AG04449 (cell line): Measurements from ENCODE around the gene TMEM135.
"Not testable (repeated sequence)": the region's sequence is repeated elsewhere in the genome, so short reads cannot be mapped to it uniquely, and the experiment has no call there.

ENCODE experiments used
- CTCF ChIA-PET: fragments of 350-600 bp; formaldehyde crosslinking; extraction: SDS; loops from one replicate; lab custom pipeline; 2021; ENCODE audit warnings: antibody characterized with exemption; lab: Yijun Ruan, JAX
- POLR2A ChIA-PET: fragments of 400-600, 350-600 bp; formaldehyde crosslinking; extraction: SDS; loops from one replicate; lab custom pipeline; 2020; ENCODE audit warnings: antibody characterized with exemption, inconsistent platforms; lab: Yijun Ruan, JAX
- DNase-seq: peaks from one replicate; pipeline ENCODE4 v3.0.0-alpha.2; 2010; ENCODE audit warnings: low read depth, low spot score
- H3K4me3 ChIP-seq: 2 replicates; pipeline ENCODE4 v1.5.1; 2011; ENCODE audit warnings: low read depth, mild to moderate bottlenecking, control low read depth, low read length
- CTCF ChIP-seq: IDR thresholded peaks from one replicate; pipeline ENCODE4 v1.5.1; 2011; ENCODE audit warnings: mild to moderate bottlenecking, moderate library complexity, low read length, control low read depth, inconsistent platforms; ENCODE audit not compliant: insufficient read depth; ENCODE audit errors: missing control alignments

TMEM135 gene

GRCh38 chr11:87144252-87144651 is 106.5 kb downstream of the TMEM135 start:
- CTCF ChIA-PET = no interaction called here
- no peak for DNase-seq
- POLR2A ChIA-PET = no interaction called here
- no peak for TF ChIP-seq CTCF
- no peak overlapping the region for H3K4me3 ChIP-seq

- no peak for TF ChIP-seq CTCF
- no peak overlapping the region for H3K4me3 ChIP-seq
- CTCF ChIA-PET = no interaction called here
- POLR2A ChIA-PET = no interaction called here
- DNase-seq = no peak
Observed at GRCh38 chr11:87148749-87149148, 111.0 kb downstream of the TMEM135 start.

GRCh38 chr11:87149782-87150181 is 112.0 kb downstream of the TMEM135 start:
- H3K4me3 ChIP-seq, CTCF ChIA-PET, POLR2A ChIA-PET, DNase-seq: not testable (repeated sequence)

GRCh38 chr11:87150936-87151335 is 113.2 kb downstream of the TMEM135 start:
- no peak for DNase-seq
- POLR2A ChIA-PET = no interaction called here
- no peak for TF ChIP-seq CTCF
- CTCF ChIA-PET = no interaction called here
- no peak overlapping the region for H3K4me3 ChIP-seq

GRCh38 chr11:87154246-87154645 is 116.5 kb downstream of the TMEM135 start:
- ChIA-PET CTCF (no interaction called here), POLR2A (no interaction called here)
- no peak for DNase-seq
- no peak overlapping the region for H3K4me3 ChIP-seq
- no peak for TF ChIP-seq CTCF

GRCh38 chr11:87156970-87157369 is 119.2 kb downstream of the TMEM135 start:
- ChIA-PET CTCF (interaction anchor here (1.2 kb wide), 1 partner anchor 59 kb away, joined by 3 read pairs; no protein-coding TSS in a partner anchor), POLR2A (no interaction called here)
- no peak for DNase-seq
- no peak for TF ChIP-seq CTCF
- H3K4me3 ChIP-seq = no peak overlapping the region

GRCh38 chr11:87169076-87169475 is 131.3 kb downstream of the TMEM135 start:
- DNase-seq, CTCF ChIA-PET, POLR2A ChIA-PET, H3K4me3 ChIP-seq: not testable (repeated sequence)
